ENCODE data around the gene MTCH2.

The MTCH2 gene

GRCh38 chr11:47572715-47573255 is 69.6 kb downstream of the MTCH2 start:
- TF ChIP-seq CTCF (conservative IDR thresholded peaks at IDR 0.05; ENCODE audit: low read depth, low read length), result no peak
- DNase-seq (ENCODE audit: low read depth), result peak; percentile 43
- H3K4me3 ChIP-seq (ENCODE audit: low read depth, low read length), result no peak overlapping the region

- TF ChIP-seq CTCF (conservative IDR thresholded peaks at IDR 0.05; ENCODE audit: low read depth, low read length), result no peak
- H3K4me3 ChIP-seq (ENCODE audit: low read depth, low read length), result no peak overlapping the region
- peak; percentile 63 for DNase-seq (ENCODE audit: low read depth)
These were observed 70.5 kb downstream of the MTCH2 start for GRCh38 chr11:47571895-47572294.

- TF ChIP-seq CTCF (conservative IDR thresholded peaks at IDR 0.05; ENCODE audit: low read depth, low read length), result no peak
- no peak for DNase-seq (ENCODE audit: low read depth)
- H3K4me3 ChIP-seq (ENCODE audit: low read depth, low read length), result no peak overlapping the region
These were observed 71.0 kb downstream of the MTCH2 start for GRCh38 chr11:47571357-47571729.

GRCh38 chr11:47570651-47571356 is 71.6 kb downstream of the MTCH2 start:
- H3K4me3 ChIP-seq (ENCODE audit: low read depth, low read length), result no peak overlapping the region
- DNase-seq (ENCODE audit: low read depth), result no peak
- no peak for TF ChIP-seq CTCF (conservative IDR thresholded peaks at IDR 0.05; ENCODE audit: low read depth, low read length)

GRCh38 chr11:47569646-47570045 is 72.7 kb downstream of the MTCH2 start:
- no peak overlapping the region for H3K4me3 ChIP-seq (ENCODE audit: low read depth, low read length)
- no peak for DNase-seq (ENCODE audit: low read depth)
- TF ChIP-seq CTCF (conservative IDR thresholded peaks at IDR 0.05; ENCODE audit: low read depth, low read length), result no peak

All from choroid plexus epithelial cell (primary cell).